GM23248 (cell line): Measurements from ENCODE around the gene ELFN1.

Experiments used
- EZH2 ChIP-seq: fragments of 200-600 bp; sonication (generic); IDR thresholded peaks from 2 replicates; pipeline ENCODE4 v1.6.1; 2018; ENCODE audit warnings: antibody characterized with exemption, mild to moderate bottlenecking; ENCODE audit not compliant: insufficient read depth, poor library complexity, severe bottlenecking
- EZH2phosphoT487 ChIP-seq: fragments of 200-600 bp; sonication (generic); IDR thresholded peaks from 2 replicates; pipeline ENCODE4 v1.6.1; 2018; ENCODE audit warnings: antibody characterized with exemption, moderate library complexity, mild to moderate bottlenecking, low read depth; ENCODE audit not compliant: insufficient read depth

DNA sequence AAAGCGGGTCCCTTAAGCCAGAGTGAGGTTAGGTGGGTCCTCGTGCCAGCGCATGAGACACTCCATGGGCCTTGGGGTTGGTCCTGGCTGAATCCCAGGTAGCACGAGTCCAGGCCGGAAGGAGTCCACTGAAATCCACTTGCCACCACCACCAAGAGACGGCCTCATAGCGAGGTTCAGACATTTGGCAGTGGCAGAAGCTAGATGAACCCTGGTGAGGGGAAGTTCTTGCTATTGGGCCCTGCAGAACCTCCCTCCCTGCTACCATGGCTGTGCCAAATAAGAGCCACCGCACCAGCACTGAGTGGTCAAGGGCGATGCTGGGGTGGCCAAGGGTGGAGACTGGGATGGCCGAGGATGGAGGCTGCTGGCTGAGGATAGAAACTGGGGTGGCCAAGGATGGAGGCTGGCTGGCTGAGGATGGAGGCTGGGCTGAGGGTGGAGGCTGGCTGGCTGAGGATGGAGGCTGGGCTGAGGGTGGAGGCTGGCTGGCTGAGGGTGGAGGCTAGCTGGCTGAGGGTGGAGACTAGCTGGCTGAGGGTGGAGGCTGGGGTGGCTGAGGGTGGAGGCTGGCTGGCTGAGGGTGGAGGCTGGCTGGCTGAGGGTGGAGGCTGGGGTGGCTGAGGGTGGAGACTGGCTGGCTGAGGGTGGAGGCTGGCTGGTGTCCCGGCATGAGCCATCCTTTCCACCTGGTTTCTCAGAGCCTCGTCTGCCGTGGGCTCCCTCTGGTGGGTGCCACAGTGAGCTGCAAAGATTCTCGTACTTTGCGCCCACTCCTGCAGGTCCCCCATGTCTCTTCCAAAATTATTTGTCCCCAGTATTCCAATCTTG, 88.2 kb downstream of the ELFN1 start:
- TF ChIP-seq EZH2phosphoT487 = no peak
- no peak for TF ChIP-seq EZH2
